GM08714 (cell line): ENCODE measurements around the gene NADK2.

Experiments used
- H3K4me3 ChIP-seq: fragments of 200-500 bp; sonication (Bioruptor generic); 2 replicates; pipeline ENCODE4 v1.5.1; 2014; ENCODE audit warnings: mild to moderate bottlenecking, low read length, inconsistent platforms
- ZNF274 ChIP-seq: IDR thresholded peaks from 2 replicates; pipeline ENCODE4 v1.6.1; 2012; ENCODE audit warnings: mild to moderate bottlenecking, low read depth, low read length

Gene NADK2

DNA sequence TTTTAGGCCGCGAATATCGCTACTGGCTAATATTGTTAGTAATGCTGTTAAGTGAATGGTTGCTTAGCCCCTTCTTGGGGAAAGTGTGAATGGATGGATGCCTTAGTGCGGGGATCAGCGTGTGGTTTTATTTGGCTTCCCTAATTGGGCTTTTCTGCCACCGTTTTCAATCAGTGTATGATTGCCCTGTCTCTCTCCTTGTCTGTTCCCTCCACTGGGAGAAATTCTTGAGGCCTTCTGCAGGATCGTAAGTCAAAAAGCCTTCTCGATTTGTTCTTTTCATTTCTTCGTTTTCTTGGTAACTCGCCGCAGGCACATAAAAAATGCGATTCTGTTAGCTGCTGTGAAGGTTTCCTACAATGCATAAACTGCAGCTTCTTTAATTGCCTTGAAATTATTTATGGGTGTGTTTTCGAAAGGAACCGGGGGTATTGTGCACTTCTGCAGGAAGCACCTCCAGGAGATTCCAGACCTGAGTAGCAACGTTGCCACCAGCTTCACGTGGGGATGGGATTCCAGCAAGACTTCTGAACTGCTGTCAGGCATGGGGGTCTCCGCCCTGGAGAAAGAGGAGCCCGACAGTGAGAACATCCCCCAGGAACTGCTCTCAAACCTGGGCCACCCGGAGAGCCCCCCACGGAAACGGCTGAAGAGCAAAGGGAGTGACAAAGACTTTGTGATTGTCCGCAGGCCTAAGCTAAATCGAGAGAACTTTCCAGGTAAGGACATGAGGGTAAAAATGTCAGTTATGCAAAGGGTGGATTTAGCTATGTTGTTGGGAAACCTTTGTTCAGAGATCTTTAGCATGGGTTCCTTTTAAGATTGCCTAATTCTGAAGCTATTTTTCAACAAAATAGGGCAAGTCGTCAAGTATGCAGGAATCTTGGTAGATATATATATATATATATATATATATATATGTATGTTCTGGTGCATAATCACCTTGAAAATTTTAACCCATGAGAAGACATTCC lies 89.1 kb downstream of the NADK2 start:
- no peak for TF ChIP-seq ZNF274
- peak overlapping the region; percentile 96 for H3K4me3 ChIP-seq

DNA sequence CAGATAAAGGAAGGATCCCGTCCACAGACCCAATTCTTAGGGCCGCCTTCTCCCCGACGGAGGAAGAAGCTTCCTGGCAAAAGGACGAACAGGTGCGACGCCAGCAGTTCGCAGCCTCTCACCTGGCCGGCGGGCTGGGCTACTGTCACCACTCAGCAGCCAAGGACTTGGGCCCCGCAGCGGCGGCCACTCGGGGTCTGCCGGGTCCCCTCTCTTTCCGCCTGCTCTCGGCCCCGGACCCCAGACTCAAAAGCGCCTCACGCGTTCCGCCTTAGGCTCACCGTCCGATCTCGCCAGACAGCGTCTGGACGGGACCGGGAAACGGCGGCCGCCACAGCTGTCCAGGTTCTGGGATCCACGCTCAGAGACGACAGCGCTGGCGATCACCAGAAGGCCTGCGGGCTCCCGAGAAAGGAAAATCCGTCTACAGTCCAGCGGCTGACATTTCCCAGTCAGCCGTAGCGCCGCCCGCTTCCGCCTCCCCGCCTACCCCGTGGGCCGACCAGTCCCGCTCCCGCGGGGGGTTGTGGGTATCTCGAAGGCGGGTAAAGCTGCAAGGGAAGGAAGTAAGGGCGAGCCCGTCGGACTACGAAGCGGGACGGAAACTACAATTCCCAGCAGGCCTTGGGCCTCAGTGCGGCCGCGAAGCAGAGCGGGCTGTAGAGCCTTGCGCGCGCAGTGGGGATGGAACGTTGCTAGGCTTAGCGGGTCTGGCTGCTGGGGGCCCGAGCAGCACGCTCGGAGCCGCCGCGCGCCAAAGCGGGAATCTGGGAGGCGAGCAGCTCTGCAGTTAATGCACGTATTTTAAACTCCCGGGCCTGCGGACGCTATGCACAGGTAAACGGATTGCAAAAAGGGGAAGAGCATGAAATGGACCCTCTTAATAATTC lies 90.0 kb downstream of the NADK2 start, which contains the start of the genes LMBRD2 and SKP2:
LMBRD2 (minus strand) TSS at position 454 of the 890 bp plus-strand sequence. CDS start 8,538 bp downstream, outside the sequence.
SKP2 (plus strand) TSS at position 678 of the 890 bp plus-strand sequence; CDS start at position 830, 152 bp downstream.
- TF ChIP-seq ZNF274 = no peak
- H3K4me3 ChIP-seq = peak within 1 kb of the TSS; percentile 96

DNA sequence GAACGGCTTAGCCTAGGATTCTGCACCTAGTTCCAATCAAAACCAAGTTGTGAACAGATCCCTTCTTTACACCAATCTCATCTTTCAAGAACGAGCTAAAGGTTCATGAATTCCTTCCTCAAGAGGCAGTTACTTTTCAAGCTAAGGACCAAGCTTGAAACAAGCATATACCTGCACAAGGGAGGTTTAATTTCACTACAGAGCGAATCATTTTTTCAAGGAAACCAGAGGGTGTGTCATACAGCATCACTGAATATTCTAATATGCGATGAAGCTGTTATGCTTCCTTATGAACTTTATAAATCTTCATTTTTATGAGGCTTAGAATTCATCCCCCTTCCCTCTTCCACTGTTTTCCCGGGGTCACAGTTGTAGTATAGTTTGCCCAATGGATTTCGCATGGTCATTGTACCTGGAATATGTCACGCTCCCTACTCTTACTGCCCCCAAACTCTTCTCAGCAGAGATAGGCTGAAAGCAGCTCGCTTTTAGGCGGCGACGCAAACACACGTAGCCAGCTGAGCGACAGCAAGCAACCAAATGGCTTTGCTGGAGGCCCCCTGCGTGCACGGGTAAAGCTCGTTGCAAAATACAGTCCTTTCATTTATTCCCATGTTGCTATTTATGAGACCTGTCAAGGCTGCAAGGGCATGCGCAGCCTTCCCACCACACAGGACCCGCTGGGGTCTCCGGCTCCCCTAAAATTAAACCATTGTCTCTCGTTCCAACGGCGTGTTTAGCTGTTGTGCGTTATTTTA lies 90.9 kb downstream of the NADK2 start:
- peak overlapping the region; percentile 94 for H3K4me3 ChIP-seq
- TF ChIP-seq ZNF274 = no peak

- no peak overlapping the region for H3K4me3 ChIP-seq
- TF ChIP-seq ZNF274 = no peak
These were observed 94.0 kb downstream of the NADK2 start for GRCh38 chr5:36147681-36148080.

GRCh38 chr5:36146390-36146789 lies 95.3 kb downstream of the NADK2 start:
- H3K4me3 ChIP-seq = no peak overlapping the region
- TF ChIP-seq ZNF274 = no peak

DNA sequence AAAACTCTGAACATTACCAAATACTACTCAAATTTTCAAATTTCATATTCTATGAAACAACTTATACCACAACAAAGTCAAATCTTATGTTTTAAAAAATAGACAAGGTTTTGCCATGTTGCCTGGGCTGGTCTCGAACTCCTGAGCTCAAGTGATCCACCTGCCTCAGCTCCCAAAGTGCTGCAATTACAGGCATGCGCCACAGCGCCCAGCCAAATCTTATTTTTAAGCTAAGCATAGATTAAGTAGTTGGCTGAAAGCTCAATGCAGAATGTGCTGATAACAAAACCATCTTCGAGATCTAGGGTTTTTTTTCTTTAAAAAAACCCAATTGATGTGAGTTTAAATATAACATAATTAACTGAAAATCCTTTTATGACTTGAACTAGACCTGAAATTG lies 96.4 kb downstream of the NADK2 start:
- no peak overlapping the region for H3K4me3 ChIP-seq
- no peak for TF ChIP-seq ZNF274
